SU-DHL-6 (cell line): ENCODE measurements around the gene PDIA2.

Experiments used
- H2AFZ ChIP-seq: fragments of 200-600 bp; sonication (generic); 2 replicates; pipeline ENCODE4 v1.6.1; 2014; ENCODE audit warnings: low read depth, mild to moderate bottlenecking, moderate library complexity, mixed read lengths, antibody characterized with exemption, low read length; ENCODE audit not compliant: severe bottlenecking
- H3F3A ChIP-seq: fragments of 200-600 bp; shearing (Covaris generic); 2 replicates; pipeline ENCODE4 v1.6.0; 2016; ENCODE audit warnings: antibody characterized with exemption, mild to moderate bottlenecking; ENCODE audit not compliant: insufficient read depth
- H3K27ac ChIP-seq: fragments of 200-600 bp; sonication (generic); 2 replicates; pipeline ENCODE4 v1.5.1; 2016; ENCODE audit warnings: low read depth, mild to moderate bottlenecking, low read length, moderate library complexity, mixed read lengths
- H3K27me3 ChIP-seq: fragments of 200-600 bp; sonication (generic), shearing (Covaris generic); 2 replicates; pipeline ENCODE4 v1.6.0; 2014; ENCODE audit warnings: mild to moderate bottlenecking, low read length
- H3K36me3 ChIP-seq: fragments of 200-600 bp; sonication (generic); 2 replicates; pipeline ENCODE4 v1.6.1; 2014; ENCODE audit warnings: mild to moderate bottlenecking, low read length, mixed read lengths
- H3K4me2 ChIP-seq: fragments of 300-600, 200-600 bp; shearing (Covaris generic), sonication (generic); 2 replicates; pipeline ENCODE4 v1.6.0; 2014; ENCODE audit warnings: low read length, low read depth, mild to moderate bottlenecking; ENCODE audit not compliant: poor library complexity, severe bottlenecking
- H3K4me3 ChIP-seq: fragments of 200-600 bp; sonication (generic); 2 replicates; pipeline ENCODE4 v1.5.1; 2014; ENCODE audit warnings: antibody characterized with exemption, low read length, mild to moderate bottlenecking, mixed read lengths; ENCODE audit not compliant: insufficient read depth, poor library complexity, severe bottlenecking
- H3K79me2 ChIP-seq: fragments of 200-600 bp; sonication (generic); 2 replicates; pipeline ENCODE4 v1.6.1; 2014; ENCODE audit warnings: mild to moderate bottlenecking, low read length, moderate library complexity; ENCODE audit not compliant: insufficient read depth
- H3K9ac ChIP-seq: fragments of 200-600 bp; sonication (generic); 2 replicates; pipeline ENCODE4 v1.7.0; 2014; ENCODE audit warnings: mild to moderate bottlenecking, low read length
- H3K9me2 ChIP-seq: fragments of 200-600 bp; sonication (generic); replicated peaks from 2 replicates; pipeline ENCODE4 v1.6.1; 2014; ENCODE audit warnings: low read length; ENCODE audit not compliant: insufficient read depth
- H3K9me3 ChIP-seq: fragments of 200-600 bp; sonication (generic); 2 replicates; pipeline ENCODE4 v1.6.1; 2014; ENCODE audit warnings: low read length, mixed read lengths; ENCODE audit not compliant: insufficient read depth
- H4K20me1 ChIP-seq: fragments of 200-600 bp; sonication (generic); 2 replicates; pipeline ENCODE4 v1.6.1; 2014; ENCODE audit warnings: low read depth, mild to moderate bottlenecking, antibody characterized with exemption, low read length, moderate library complexity, mixed read lengths
- CTCF ChIP-seq: fragments of 200-600 bp; sonication (generic); IDR thresholded peaks from one replicate; pipeline ENCODE4 v1.5.1; 2017; ENCODE audit warnings: antibody characterized with exemption, mild to moderate bottlenecking, low read length, moderate library complexity; ENCODE audit not compliant: insufficient read depth, poor library complexity, severe bottlenecking
- EZH2phosphoT487 ChIP-seq: fragments of 200-600 bp; sonication (generic), shearing (Covaris generic); conservative IDR thresholded peaks from 2 replicates; pipeline ENCODE4 v1.6.1; 2018; ENCODE audit warnings: mild to moderate bottlenecking, antibody characterized with exemption, low read length, moderate library complexity, mixed read lengths

PDIA2 gene

GRCh38 chr16:272633-273546 lies 10.1 kb upstream of the PDIA2 start:
- no peak overlapping the region for H2AFZ ChIP-seq
- H3K4me3 ChIP-seq = no peak overlapping the region
- H3K9me2 ChIP-seq = no peaks in the 10 kb centered on the region
- no peaks in the 10 kb centered on the region for H3K36me3 ChIP-seq
- H3F3A ChIP-seq = no peaks in the 10 kb centered on the region
- H3K79me2 ChIP-seq = no peaks in the 10 kb centered on the region
- no peak overlapping the region for H3K4me2 ChIP-seq
- H3K9ac ChIP-seq = no peak overlapping the region
- H4K20me1 ChIP-seq = no peaks in the 10 kb centered on the region
- no peak for TF ChIP-seq EZH2phosphoT487
- no peak for TF ChIP-seq CTCF
- no peaks in the 10 kb centered on the region for H3K27me3 ChIP-seq
- no peak overlapping the region for H3K27ac ChIP-seq
- no peaks in the 10 kb centered on the region for H3K9me3 ChIP-seq

GRCh38 chr16:273547-274421 lies 9.2 kb upstream of the PDIA2 start:
- H3K9ac ChIP-seq = no peak overlapping the region
- H3K79me2 ChIP-seq = no peaks in the 10 kb centered on the region
- no peaks in the 10 kb centered on the region for H3K9me3 ChIP-seq
- TF ChIP-seq CTCF (no peak), EZH2phosphoT487 (no peak)
- H3F3A ChIP-seq = no peaks in the 10 kb centered on the region
- no peak overlapping the region for H3K27ac ChIP-seq
- no peaks in the 10 kb centered on the region for H3K9me2 ChIP-seq
- H3K27me3 ChIP-seq = no peaks in the 10 kb centered on the region
- no peak overlapping the region for H3K4me2 ChIP-seq
- H4K20me1 ChIP-seq = no peaks in the 10 kb centered on the region
- H3K36me3 ChIP-seq = no peaks in the 10 kb centered on the region
- H2AFZ ChIP-seq = no peak overlapping the region
- no peak overlapping the region for H3K4me3 ChIP-seq

GRCh38 chr16:275041-275641 lies 7.8 kb upstream of the PDIA2 start:
- no peaks in the 10 kb centered on the region for H3K9me3 ChIP-seq
- no peaks in the 10 kb centered on the region for H3K9me2 ChIP-seq
- no peaks in the 10 kb centered on the region for H3F3A ChIP-seq
- no peaks in the 10 kb centered on the region for H3K27me3 ChIP-seq
- no peak overlapping the region for H2AFZ ChIP-seq
- TF ChIP-seq CTCF = no peak
- no peak for TF ChIP-seq EZH2phosphoT487
- no peak overlapping the region for H3K9ac ChIP-seq
- no peaks in the 10 kb centered on the region for H4K20me1 ChIP-seq
- no peak overlapping the region for H3K4me2 ChIP-seq
- no peaks in the 10 kb centered on the region for H3K36me3 ChIP-seq
- H3K4me3 ChIP-seq = no peak overlapping the region
- no peaks in the 10 kb centered on the region for H3K79me2 ChIP-seq
- no peak overlapping the region for H3K27ac ChIP-seq
